Measurements from ENCODE around the gene CCL26. TPM values are rescaled to one million over a fixed set of nuclear protein-coding genes. Genes with fewer than 3 reads are reported as not detected.

Gene CCL26
- total and polyA plus RNA-seq, 9 of the 15 experiments (the other 6 are each of a cell fraction or from before 2014, with no cell fraction given) = 2.3 to 26.8 (median 8.4) TPM

DNA sequence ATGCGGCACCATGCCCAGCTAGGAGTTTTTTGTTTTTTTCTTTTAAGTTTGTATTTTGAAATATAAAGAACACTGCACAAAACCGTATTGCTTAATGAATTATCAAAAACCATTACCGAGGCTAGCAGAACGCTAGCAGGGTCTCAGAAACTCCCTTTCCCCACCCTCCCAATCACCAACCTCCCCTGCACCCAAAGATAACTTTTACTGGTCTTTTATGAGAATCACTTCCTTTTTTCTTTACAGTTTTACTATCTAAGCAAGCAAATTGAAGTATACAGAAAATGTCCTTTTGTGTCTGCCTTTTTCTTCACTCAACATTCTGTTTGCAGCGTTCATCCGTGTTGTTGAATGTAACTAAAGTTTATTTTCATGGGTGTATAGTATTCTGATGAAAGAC, 46.7 kb downstream of the CCL26 start:
- Histone ChIP-seq H4K20me1 (replicated peaks; ENCODE audit: control insufficient read depth, insufficient read depth, low read length) (no peaks in the 10 kb centered on the region), H3K4me1 (replicated peaks in 1 of 2; ENCODE audit: control insufficient read depth in 2 of 2, insufficient read depth in 2 of 2, low read length in 2 of 2) (peaks cover 5 to 17% of the 10 kb centered on the region in 2 experiments; a peak in 4 of 5 replicates), H3K4me3 (no peak overlapping the region), H3K36me3 (ENCODE audit: control insufficient read depth, insufficient read depth, low read length) (no peaks in the 10 kb centered on the region), H3K27ac (ENCODE audit: extremely low read depth, low read depth, low read length) (no peak overlapping the region), H3K27me3 (ENCODE audit: control insufficient read depth in 2 of 2, insufficient read depth in 2 of 2, low read length in 2 of 2) (no peaks in the 10 kb centered on the region), H3K4me2 (ENCODE audit: insufficient read depth, low read length) (no peak overlapping the region), H3K9me1 (ENCODE audit: control insufficient read depth, insufficient read depth, low read length) (no peaks in the 10 kb centered on the region), H3K9ac (ENCODE audit: insufficient read depth in 1 of 2, low read depth in 2 of 2, low read length in 2 of 2) (no peak overlapping the region), H2AFZ (ENCODE audit: low read depth, low read length) (no peak overlapping the region), H3K79me2 (ENCODE audit: control insufficient read depth, insufficient read depth, low read length) (no peaks in the 10 kb centered on the region), H3K9me3 (replicated peaks; ENCODE audit: control insufficient read depth, insufficient read depth, low read depth, low read length) (no peaks in the 10 kb centered on the region)
- in situ Hi-C loops (cut with MboI) (no loop called here), intact Hi-C loops (cut with micrococcal nuclease) (no loop called here)
- ATAC-seq (no peak), FAIRE-seq (no peak), DNase-seq (ENCODE audit: extremely low read depth in 1 of 4, low spot score in 3 of 4) (no peak)
- CTCF ChIA-PET (ENCODE audit: low intra/inter-chr PET ratio) = no interaction called here
- WGBS (ENCODE audit: insufficient coverage, low coverage, missing lambda C conversion rate) = 22% methylated on average over 6 of the region's 6 CpGs
- no TSS peak for BruUV-seq (replicated peaks)
- TF ChIP-seq, protein P1, sequence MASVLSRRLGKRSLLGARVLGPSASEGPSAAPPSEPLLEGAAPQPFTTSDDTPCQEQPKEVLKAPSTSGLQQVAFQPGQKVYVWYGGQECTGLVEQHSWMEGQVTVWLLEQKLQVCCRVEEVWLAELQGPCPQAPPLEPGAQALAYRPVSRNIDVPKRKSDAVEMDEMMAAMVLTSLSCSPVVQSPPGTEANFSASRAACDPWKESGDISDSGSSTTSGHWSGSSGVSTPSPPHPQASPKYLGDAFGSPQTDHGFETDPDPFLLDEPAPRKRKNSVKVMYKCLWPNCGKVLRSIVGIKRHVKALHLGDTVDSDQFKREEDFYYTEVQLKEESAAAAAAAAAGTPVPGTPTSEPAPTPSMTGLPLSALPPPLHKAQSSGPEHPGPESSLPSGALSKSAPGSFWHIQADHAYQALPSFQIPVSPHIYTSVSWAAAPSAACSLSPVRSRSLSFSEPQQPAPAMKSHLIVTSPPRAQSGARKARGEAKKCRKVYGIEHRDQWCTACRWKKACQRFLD (CRISPR knock-in tag; IDR thresholded peaks at IDR 0.05) = no peak
- TF ChIP-seq, protein P2, sequence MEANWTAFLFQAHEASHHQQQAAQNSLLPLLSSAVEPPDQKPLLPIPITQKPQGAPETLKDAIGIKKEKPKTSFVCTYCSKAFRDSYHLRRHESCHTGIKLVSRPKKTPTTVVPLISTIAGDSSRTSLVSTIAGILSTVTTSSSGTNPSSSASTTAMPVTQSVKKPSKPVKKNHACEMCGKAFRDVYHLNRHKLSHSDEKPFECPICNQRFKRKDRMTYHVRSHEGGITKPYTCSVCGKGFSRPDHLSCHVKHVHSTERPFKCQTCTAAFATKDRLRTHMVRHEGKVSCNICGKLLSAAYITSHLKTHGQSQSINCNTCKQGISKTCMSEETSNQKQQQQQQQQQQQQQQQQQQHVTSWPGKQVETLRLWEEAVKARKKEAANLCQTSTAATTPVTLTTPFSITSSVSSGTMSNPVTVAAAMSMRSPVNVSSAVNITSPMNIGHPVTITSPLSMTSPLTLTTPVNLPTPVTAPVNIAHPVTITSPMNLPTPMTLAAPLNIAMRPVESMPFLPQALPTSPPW (CRISPR knock-in tag; IDR thresholded peaks at IDR 0.05) = 0 out of 2 replicates have a peak, but pooled peaks have one; percentile 12
- TF ChIP-seq RBM25 (IDR thresholded peaks at IDR 0.05; ENCODE audit: low read depth, low read length, severe bottlenecking) (peak; percentile 4), NR2C1 (IDR thresholded peaks at IDR 0.05) (0 out of 2 replicates have a peak, but pooled peaks have one; percentile 12), NR2C1 (tag; IDR thresholded peaks at IDR 0.05) (no peak), SPI1 (IDR thresholded peaks at IDR 0.05; ENCODE audit: borderline replicate concordance, low read depth, low read length) (peak; percentile 77)
- POLR2A ChIA-PET = no interaction called here
